Superior temporal gyrus (tissue), 1 donor: Measurements from ENCODE around the gene SLC9B2.
"Not testable (repeated sequence)": the region's sequence is repeated elsewhere in the genome, so short reads cannot be mapped to it uniquely, and the experiment has no call there.

ENCODE experiments used
- DNase-seq: peaks from one replicate; pipeline ENCODE4 v3.0.0-alpha.2; 2016; ENCODE audit errors: extremely low spot score

Gene SLC9B2

DNA sequence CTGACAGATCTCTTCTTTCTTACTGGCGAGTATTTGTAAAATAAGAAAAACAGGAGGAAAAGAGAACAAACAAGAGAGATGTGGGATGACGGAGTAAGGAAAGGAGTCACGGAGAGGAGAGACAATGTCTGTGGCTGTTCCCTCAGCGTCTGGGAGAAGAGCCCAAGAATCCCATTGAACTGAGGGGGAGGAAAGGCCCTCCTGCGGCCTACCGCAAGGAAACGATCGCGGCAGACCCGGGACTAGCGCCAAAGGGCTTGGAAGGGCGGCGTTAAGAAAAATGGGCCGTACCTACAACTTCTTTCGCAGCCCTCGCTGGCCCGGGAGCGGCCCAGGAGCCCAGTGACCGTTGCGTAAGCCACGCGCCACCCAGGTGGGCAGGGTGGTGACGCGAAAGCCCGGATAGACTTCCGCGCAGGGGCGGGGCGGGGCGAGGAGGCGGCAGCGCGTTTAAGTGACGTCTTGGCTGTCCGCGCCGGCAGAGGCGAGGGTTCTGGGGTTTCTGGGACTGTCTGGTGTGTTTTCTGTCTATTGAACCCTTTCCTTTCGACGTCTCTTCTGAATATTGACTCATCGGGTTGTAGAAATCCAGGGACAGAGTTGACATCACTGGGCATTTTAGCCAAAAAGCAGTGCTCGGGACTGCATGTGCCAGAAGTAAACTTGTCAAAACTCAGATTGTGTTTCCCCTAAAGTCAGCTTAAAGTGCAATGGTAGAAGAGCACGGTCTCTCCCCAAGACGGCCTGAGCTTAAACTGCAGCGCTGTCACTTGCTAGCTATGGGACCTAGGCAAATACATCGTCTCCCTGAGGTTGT lies 57.0 kb downstream of the SLC9B2 start, which contains the start of gene SLC9B1:
TSS of gene SLC9B1 (minus strand) at position 398 of the 817 bp plus-strand sequence. CDS start 27,994 bp downstream, outside the sequence.
- peak; percentile 80 for DNase-seq

- DNase-seq, result no peak
Measured at GRCh38 chr4:103018391-103019307, 57.9 kb downstream of the SLC9B2 start.

DNA sequence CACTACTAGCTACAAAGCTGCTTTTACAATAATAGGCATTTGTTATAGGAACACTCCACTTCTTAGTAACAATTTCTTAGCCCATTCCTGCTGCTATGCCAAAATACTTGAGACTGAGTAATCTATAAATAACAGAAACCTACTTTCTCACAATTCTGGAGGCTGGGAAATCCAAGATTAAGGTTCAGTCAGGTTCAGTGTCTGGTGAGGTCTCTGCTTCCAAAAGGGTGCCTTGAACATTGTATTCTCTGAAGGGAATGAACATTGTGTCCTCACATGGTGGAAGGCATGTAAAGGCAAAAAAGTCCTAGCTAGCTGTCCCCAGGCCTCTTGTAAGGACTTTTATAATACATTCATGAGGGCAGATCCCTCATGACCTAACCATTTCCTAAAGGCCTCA lies 64.0 kb downstream of the SLC9B2 start:
- no peak for DNase-seq

DNA sequence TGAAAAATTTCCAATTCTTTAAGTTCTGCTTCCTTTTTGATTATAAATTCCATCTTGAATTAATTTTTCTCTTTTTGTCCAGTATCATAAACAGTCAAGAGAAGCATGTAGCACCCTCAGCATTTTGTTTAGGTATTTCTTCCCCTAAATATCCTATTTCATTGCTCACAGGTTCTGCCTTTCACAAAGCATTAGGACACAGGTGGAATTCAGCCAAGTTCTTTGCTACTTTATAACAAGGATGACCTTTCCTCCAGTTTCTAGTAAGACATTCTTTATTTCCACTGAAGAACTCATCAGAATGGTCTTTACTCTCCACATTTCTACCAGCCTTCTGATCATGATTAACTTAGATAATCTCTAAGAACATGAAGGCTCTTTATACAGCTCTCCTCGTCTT lies 64.5 kb downstream of the SLC9B2 start:
- DNase-seq, result no peak

GRCh38 chr4:103011378-103012025 lies 65.1 kb downstream of the SLC9B2 start:
- no peak for DNase-seq

- no peak for DNase-seq
Measured at GRCh38 chr4:103010804-103011203, 65.8 kb downstream of the SLC9B2 start.

- peak; percentile 89 for DNase-seq
Measured at GRCh38 chr4:103008875-103009729, 67.5 kb downstream of the SLC9B2 start.

DNA sequence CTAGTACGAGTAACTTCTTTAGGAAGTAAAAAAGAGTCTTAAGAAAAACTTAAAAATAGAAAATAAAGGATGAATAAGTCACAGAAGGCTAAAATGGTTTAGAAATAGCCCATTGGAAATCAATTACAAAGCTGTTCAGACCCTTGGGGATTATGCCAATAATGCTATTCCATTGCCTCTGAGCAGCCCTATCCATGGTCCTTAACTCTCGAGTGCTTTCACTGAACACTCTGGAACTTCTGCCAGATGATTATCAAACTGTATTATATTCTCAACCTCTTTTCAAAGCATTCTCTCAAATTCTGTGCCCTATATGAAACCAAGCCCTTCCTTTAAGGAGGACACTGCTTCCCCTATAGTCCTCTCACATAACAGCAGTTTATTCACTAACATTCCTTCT lies 74.0 kb downstream of the SLC9B2 start:
- DNase-seq, result no peak

DNA sequence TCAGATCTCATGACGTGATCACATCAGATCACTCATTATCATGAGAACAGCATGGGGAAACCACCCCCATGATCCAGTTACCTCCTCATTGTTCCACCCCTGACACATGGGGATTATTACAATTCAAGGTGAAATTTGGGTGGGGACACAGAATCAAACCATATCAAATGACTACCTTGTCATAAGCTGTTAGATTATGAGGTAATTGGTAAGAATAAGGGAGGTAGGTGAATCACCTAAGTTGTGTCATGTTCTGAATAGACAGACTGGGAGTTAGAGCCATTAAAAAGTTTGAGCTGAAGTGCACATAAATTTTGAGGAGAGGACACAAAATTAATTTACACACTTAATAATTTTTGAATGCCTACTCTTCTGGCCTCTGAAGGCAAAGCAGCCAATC lies 81.8 kb downstream of the SLC9B2 start:
- no peak for DNase-seq

DNA sequence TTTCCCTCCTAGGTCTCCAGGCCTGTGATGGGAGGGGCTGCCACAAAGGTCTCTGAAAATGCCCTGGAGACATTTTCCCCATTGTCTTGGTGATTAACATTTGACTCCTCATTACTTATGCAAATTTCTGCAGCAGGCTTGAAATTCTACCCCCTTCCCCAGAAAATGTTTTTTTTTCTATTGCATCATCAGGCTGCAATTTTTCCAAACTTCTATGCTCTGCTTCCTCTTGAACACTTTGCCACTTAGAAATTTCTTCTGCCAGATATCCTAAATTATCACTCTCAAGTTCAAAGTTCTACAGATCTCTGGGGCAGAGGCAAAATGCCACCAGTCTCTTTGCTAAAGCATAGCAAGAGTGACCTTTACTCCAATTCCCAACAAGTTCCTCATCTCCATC lies 82.6 kb downstream of the SLC9B2 start:
- DNase-seq, result not testable (repeated sequence)

- DNase-seq, result no peak
Measured at GRCh38 chr4:102988429-102989020, 88.0 kb downstream of the SLC9B2 start.

DNA sequence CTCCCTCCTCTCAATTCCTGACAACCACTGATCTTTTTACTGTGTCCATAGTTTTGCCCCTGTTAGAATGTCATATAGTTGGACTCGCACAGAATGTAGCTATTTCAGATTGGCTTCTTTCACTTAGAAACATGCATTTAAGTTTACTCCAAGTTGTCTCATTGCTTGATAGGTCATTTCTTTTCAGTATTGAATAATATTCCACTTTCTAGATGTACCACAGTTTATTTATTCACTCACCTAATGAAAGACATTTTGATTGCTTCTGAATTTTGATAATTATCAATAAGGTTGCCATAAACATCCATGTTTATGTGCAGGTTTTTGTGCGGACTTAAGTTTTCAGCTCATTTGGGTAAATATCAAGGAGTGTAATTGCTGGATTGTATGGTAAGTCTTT lies 95.6 kb downstream of the SLC9B2 start:
- no peak for DNase-seq
